CD4-positive, alpha-beta T cell (primary cell): Measurements from ENCODE around the gene KRT39. TPM values are rescaled to one million over a fixed set of nuclear protein-coding genes. Genes with fewer than 3 reads are reported as not detected.

ENCODE experiments used
- ATAC-seq: fragments of 200-7000 bp; cut with Tn5 transposase; one replicate; pipeline ENCODE4 v1.10.0; 2022; ENCODE audit warnings: mild to moderate bottlenecking; ENCODE audit not compliant: poor library complexity
- CTCF ChIA-PET: fragments of 350-600 bp; sonication (Branson Sonifier 250); formaldehyde crosslinking; loops from one replicate; lab custom pipeline; 2021; ENCODE audit warnings: antibody characterized with exemption, inconsistent platforms; lab: Charles Lee
- POLR2A ChIA-PET: fragments of 350-600 bp; sonication (Branson Sonifier 250); formaldehyde crosslinking; loops from one replicate; lab custom pipeline; 2021; ENCODE audit warnings: antibody characterized with exemption, inconsistent platforms; lab: Charles Lee
- DNase-seq, 14 experiments: peaks; one replicate each; pipeline ENCODE4 v3.0.0-alpha.2; 2013 to 2020; ENCODE audit warnings: mixed read lengths in 2 of 14
- H3K27ac ChIP-seq, 2 donors: one replicate each; pipeline versions ENCODE4 v1.5.1 to v1.7.0; 2013; ENCODE audit warnings: low read length in 2 of 2, low read depth in 1 of 2, mild to moderate bottlenecking in 1 of 2
- H3K27me3 ChIP-seq, 2 experiments: 1 replicate in 1 of 2; 2 replicates in 1 of 2; pipeline versions ENCODE4 v1.6.1 to v1.7.0; 2013; ENCODE audit warnings: low read length in 2 of 2, control low read depth in 1 of 2, mild to moderate bottlenecking in 1 of 2, moderate library complexity in 1 of 2; ENCODE audit not compliant: insufficient read depth in 2 of 2, control insufficient read depth in 1 of 2
- H3K36me3 ChIP-seq: one replicate; pipeline ENCODE4 v1.6.1; 2013; ENCODE audit warnings: low read length, control low read depth; ENCODE audit not compliant: insufficient read depth
- H3K4me1 ChIP-seq: one replicate; pipeline ENCODE4 v1.6.1; 2013; ENCODE audit warnings: low read length, control low read depth; ENCODE audit not compliant: insufficient read depth
- H3K4me3 ChIP-seq: one replicate; pipeline ENCODE4 v1.5.1; 2013; ENCODE audit warnings: mild to moderate bottlenecking, low read length, moderate library complexity
- H3K9me3 ChIP-seq, 2 experiments: 1 replicate in 1 of 2; 2 replicates in 1 of 2; pipeline versions ENCODE4 v1.6.1 to v1.7.0; 2013; ENCODE audit warnings: low read length in 2 of 2, mild to moderate bottlenecking in 2 of 2, control low read depth in 1 of 2, moderate library complexity in 1 of 2; ENCODE audit not compliant: control insufficient read depth in 1 of 2, insufficient read depth in 1 of 2
- H3K27ac Mint-ChIP-seq: one replicate; pipeline ENCODE4 v1.8.0; 2020; ENCODE audit warnings: mixed read lengths
- H3K27me3 Mint-ChIP-seq: one replicate; pipeline ENCODE4 v1.8.0; 2021; ENCODE audit warnings: mixed read lengths
- H3K36me3 Mint-ChIP-seq: one replicate; pipeline ENCODE4 v1.8.0; 2021; ENCODE audit warnings: low read depth, mixed read lengths
- H3K4me1 Mint-ChIP-seq: one replicate; pipeline ENCODE4 v1.8.0; 2021; ENCODE audit warnings: low read depth, mixed read lengths
- H3K4me3 Mint-ChIP-seq: one replicate; pipeline ENCODE4 v1.8.0; 2020; ENCODE audit warnings: mild to moderate bottlenecking, mixed read lengths
- H3K9me3 Mint-ChIP-seq: one replicate; pipeline ENCODE4 v1.8.0; 2020; ENCODE audit warnings: mixed read lengths
- CTCF ChIP-seq: fragments of 200-600 bp; IDR thresholded peaks from one replicate; pipeline ENCODE4 v1.8.0; 2022; ENCODE audit warnings: antibody characterized with exemption, mild to moderate bottlenecking
- intact Hi-C, 2 experiments: fragments of 100-400 bp; cut with DNase I in 1 of 2; cut with micrococcal nuclease in 1 of 2; formaldehyde crosslinking; loops; one replicate each; pipeline versions ENCODE4 v1.15.1 to v1.9.0; 2023 to 2025; cut with DNase I, micrococcal nuclease
- total RNA-seq, 174 experiments: library from RNA in 2 of 174; stranded (reverse) in 2 of 174; gene quantifications; one replicate each; pipeline ENCODE4 v1.2.3 and lab custom pipeline; 2021 to 2026

KRT39 gene
- total RNA-seq, 2 experiments from 2014 or later, result not detected

DNA sequence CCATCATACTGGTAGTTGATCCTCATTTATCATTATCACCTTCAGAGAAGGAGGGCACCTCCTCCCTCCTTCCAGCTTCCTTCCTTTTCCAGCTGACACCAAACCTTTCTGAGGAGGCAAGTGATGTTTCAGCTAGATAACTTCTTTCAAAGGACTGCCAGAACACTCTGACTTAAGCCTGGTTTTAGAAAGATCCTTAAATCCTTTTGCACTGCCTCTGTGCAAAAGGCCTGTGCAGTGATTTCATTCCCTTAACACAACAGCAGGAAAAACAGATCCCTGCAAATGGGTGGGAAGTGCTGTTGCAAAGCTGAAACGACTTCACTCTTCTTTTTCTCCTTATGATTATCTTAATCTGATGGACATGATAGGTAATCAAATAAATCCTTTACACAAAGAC is 22.2 kb downstream of the KRT39 start:
- H3K4me3 ChIP-seq, result no peak overlapping the region
- H3K27ac ChIP-seq, result no peak overlapping the region
- H3K4me1 ChIP-seq, result no peaks in the 10 kb centered on the region
- H3K36me3 Mint-ChIP-seq, result no peaks in the 10 kb centered on the region
- no peaks in the 10 kb centered on the region for H3K9me3 ChIP-seq
- no peak overlapping the region for H3K27ac Mint-ChIP-seq
- H3K36me3 ChIP-seq, result no peaks in the 10 kb centered on the region
- POLR2A ChIA-PET, result no interaction called here
- H3K27me3 Mint-ChIP-seq, result peaks cover 62% of the 10 kb centered on the region
- H3K27me3 ChIP-seq, result peaks cover 8 to 28% of the 10 kb centered on the region in 2 experiments
- CTCF ChIA-PET, result no interaction called here
- intact Hi-C loops, result no loop called here
- DNase-seq (no peak), ATAC-seq (no peak)
- TF ChIP-seq CTCF, result no peak
- no peak overlapping the region for H3K4me3 Mint-ChIP-seq
- no peaks in the 10 kb centered on the region for H3K4me1 Mint-ChIP-seq
- no peaks in the 10 kb centered on the region for H3K9me3 Mint-ChIP-seq

- Mint-ChIP-seq H3K27me3 (peaks cover 57% of the 10 kb centered on the region), H3K27ac (no peak overlapping the region), H3K36me3 (no peaks in the 10 kb centered on the region), H3K9me3 (no peaks in the 10 kb centered on the region), H3K4me1 (no peaks in the 10 kb centered on the region), H3K4me3 (no peak overlapping the region)
- DNase-seq (no peak), ATAC-seq (no peak)
- Histone ChIP-seq H3K4me1 (no peaks in the 10 kb centered on the region), H3K27me3 (peaks cover 4 to 16% of the 10 kb centered on the region in 2 experiments), H3K36me3 (no peaks in the 10 kb centered on the region), H3K9me3 (no peaks in the 10 kb centered on the region), H3K4me3 (no peak overlapping the region), H3K27ac (no peak overlapping the region)
- TF ChIP-seq CTCF, result no peak
- intact Hi-C loops, result no loop called here
- ChIA-PET CTCF (no interaction called here), POLR2A (no interaction called here)
These were observed 24.2 kb downstream of the KRT39 start for GRCh38 chr17:40942553-40942952.

DNA sequence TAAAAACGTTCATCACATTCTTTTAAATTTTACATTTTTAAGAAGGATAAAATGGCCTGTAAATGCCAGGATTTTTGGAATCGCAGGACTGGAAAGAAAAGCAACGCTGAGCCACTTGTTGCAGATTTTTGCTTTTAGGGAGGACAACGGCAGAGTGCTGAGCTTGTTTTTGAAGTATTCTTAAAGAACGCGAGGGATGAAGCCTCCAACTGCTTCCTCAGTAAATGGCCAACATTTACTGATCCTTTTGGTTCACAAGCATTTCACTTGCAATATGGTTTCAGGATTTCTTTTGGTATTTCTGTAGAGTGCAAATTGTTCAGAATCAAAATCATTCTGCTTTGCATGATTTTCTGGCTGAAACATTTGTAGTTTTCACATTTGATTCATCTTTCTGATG is 26.5 kb downstream of the KRT39 start:
- Histone ChIP-seq H3K36me3 (no peaks in the 10 kb centered on the region), H3K27me3 (no peaks in the 10 kb centered on the region), H3K4me3 (no peak overlapping the region), H3K9me3 (peaks cover 0 to 4% of the 10 kb centered on the region in 2 experiments), H3K27ac (no peak overlapping the region), H3K4me1 (peaks cover 5% of the 10 kb centered on the region)
- H3K36me3 Mint-ChIP-seq, result no peaks in the 10 kb centered on the region
- H3K27ac Mint-ChIP-seq, result no peak overlapping the region
- no peak for DNase-seq
- H3K9me3 Mint-ChIP-seq, result no peaks in the 10 kb centered on the region
- H3K4me1 Mint-ChIP-seq, result no peaks in the 10 kb centered on the region
- no peak for TF ChIP-seq CTCF
- ChIA-PET POLR2A (no interaction called here), CTCF (no interaction called here)
- no peak for ATAC-seq
- H3K4me3 Mint-ChIP-seq, result no peak overlapping the region
- peaks cover 47% of the 10 kb centered on the region for H3K27me3 Mint-ChIP-seq
- intact Hi-C loops, result no loop called here
